ENCODE data around the gene MATN1.
A peak's percentile ranks its signal among the peaks of the same experiment; 100 is the strongest.

MATN1 gene

DNA sequence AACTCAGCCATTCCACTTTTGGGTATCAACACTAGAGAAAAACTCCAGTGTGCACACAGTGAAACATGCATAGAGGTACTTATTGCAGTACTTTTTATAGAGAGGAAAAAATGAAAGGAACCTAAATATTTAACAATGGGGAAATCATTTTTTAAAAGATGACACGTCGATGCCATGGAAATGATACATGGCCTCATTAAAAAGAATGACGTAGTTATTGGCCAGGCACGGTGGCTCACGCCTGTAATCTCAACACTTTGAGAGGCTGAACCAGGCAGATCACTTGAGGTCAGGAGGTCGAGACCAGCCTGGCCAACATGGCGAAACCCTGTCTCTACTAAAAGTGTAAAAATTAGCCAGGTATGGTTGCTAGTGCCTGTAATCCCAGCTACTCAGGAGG lies 42.5 kb downstream of the MATN1 start:
- Histone ChIP-seq H3K27ac (ENCODE audit: low read depth, low read length) (peak overlapping the region; percentile 4), H3K4me1 (ENCODE audit: control insufficient read depth, insufficient read depth, low read length) (peaks cover 4% of the 10 kb centered on the region), H3K4me3 (ENCODE audit: low read length) (no peak overlapping the region), H3K9ac (ENCODE audit: low read length) (no peak overlapping the region), H3K36me3 (ENCODE audit: control insufficient read depth, insufficient read depth, low read length) (no peaks in the 10 kb centered on the region), H3K27me3 (ENCODE audit: control insufficient read depth, insufficient read depth, low read length) (peaks cover 16% of the 10 kb centered on the region)

DNA sequence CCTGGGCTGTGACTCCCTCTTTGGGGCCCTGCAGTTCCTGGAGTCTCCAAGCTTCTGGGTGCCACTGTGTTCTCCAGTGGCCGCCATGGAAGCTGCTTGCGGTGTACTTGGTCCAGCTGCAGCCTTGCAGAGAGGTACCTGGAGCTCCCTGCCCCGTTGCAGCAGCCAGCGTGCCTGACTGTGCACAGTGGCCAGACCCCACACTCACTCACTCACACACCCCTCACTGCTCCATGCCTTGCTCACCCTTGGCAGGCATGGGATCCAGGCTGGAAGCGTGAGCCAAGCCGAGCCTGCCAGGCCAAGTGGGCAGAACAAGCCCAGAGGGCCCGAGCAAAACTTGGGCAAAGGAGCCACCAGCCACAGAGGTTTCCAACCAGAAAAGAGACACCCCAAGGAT lies 43.0 kb downstream of the MATN1 start:
- no peak overlapping the region for H3K27ac ChIP-seq (ENCODE audit: low read depth, low read length)
- H3K27me3 ChIP-seq (ENCODE audit: control insufficient read depth, insufficient read depth, low read length), result peaks cover 16% of the 10 kb centered on the region
- H3K36me3 ChIP-seq (ENCODE audit: control insufficient read depth, insufficient read depth, low read length), result no peaks in the 10 kb centered on the region
- peaks cover 4% of the 10 kb centered on the region for H3K4me1 ChIP-seq (ENCODE audit: control insufficient read depth, insufficient read depth, low read length)
- H3K9ac ChIP-seq (ENCODE audit: low read length), result no peak overlapping the region
- H3K4me3 ChIP-seq (ENCODE audit: low read length), result no peak overlapping the region

DNA sequence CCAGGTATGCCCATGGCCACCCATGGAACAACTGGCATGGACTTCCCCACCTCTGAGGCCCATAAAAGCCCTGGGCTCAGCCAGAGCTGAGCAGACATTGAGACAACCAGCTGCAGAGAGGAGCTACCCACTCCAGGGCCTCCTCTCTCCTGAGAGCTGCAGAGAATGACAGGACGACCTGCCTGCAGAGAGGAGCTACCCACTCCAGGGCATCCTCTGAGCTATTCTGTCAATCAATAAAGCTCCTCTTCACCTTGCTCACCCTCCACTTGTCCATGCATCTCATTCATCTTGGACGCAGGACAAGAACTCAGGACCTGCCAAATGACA lies 43.4 kb downstream of the MATN1 start:
- peaks cover 15% of the 10 kb centered on the region for H3K27me3 ChIP-seq (ENCODE audit: control insufficient read depth, insufficient read depth, low read length)
- no peak overlapping the region for H3K4me3 ChIP-seq (ENCODE audit: low read length)
- H3K9ac ChIP-seq (ENCODE audit: low read length), result no peak overlapping the region
- no peak overlapping the region for H3K27ac ChIP-seq (ENCODE audit: low read depth, low read length)
- H3K36me3 ChIP-seq (ENCODE audit: control insufficient read depth, insufficient read depth, low read length), result no peaks in the 10 kb centered on the region
- peaks cover 4% of the 10 kb centered on the region for H3K4me1 ChIP-seq (ENCODE audit: control insufficient read depth, insufficient read depth, low read length)

DNA sequence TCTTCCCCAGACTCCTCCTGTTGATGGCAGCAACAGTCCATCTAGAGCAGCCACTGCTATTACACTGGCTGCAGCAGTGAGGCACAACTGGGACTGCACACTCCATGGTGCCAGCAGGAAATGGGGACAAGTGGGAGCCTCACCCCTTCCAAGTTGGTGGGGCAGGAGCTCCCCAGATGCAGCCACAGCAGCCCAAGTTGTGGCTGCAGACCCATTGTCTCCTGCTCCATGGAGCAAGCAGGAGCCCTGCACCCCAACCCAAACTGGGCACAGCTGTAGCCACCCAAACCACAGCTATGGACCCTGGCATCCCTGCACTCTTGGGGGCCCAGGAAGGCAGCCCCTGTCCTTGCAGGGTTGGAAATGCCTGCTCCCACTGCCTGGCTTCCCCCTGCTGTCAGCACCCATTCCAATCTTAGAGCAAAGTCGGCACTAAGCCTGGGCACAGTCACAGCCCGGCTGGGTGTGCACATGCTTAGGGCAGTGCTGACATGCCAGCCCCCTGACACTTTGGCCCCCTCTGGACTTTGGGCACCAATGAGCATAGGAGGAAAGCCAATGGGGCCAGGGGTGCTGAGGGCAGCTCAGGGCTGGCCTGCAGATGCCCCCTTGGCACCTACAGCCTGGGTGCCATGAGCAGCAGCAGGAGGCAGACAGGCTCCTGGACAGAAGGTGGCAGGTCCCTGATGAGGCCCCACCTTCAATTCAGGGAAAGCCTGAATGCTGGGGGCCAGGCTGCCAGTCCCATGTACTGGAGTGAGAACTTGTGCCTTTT lies 44.0 kb downstream of the MATN1 start:
- Histone ChIP-seq H3K27me3 (ENCODE audit: control insufficient read depth, insufficient read depth, low read length) (peaks cover 10% of the 10 kb centered on the region), H3K4me3 (ENCODE audit: low read length) (no peak overlapping the region), H3K4me1 (ENCODE audit: control insufficient read depth, insufficient read depth, low read length) (peaks cover 4% of the 10 kb centered on the region)

DNA sequence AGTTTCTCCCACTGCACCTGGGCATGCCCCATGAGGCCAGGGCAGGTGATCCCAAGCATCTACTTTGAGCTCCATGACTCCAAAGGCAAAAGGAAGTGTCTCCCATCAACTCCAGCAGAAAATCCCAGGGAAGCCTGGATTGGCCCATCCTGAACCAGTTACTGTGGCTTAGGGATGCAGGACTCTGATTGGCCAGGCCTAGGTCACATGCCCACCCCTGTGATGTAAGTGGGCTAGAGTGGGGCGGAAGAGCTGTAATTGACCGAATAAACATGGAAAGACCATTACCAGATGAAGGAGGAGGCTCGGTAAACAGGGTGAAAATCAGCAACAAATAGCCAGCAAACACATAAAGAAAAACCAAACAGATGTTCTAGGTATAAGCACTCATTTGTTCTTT lies 45.2 kb downstream of the MATN1 start:
- H3K4me3 ChIP-seq (ENCODE audit: low read length), result no peak overlapping the region
- H3K27me3 ChIP-seq (ENCODE audit: control insufficient read depth, insufficient read depth, low read length), result no peaks in the 10 kb centered on the region
- peaks cover 4% of the 10 kb centered on the region for H3K4me1 ChIP-seq (ENCODE audit: control insufficient read depth, insufficient read depth, low read length)
- H3K36me3 ChIP-seq (ENCODE audit: control insufficient read depth, insufficient read depth, low read length), result no peaks in the 10 kb centered on the region
- no peak overlapping the region for H3K9ac ChIP-seq (ENCODE audit: low read length)
- H3K27ac ChIP-seq (ENCODE audit: low read depth, low read length), result no peak overlapping the region

More for the DNA sequence above, 44.0 kb downstream of the MATN1 start:
- H3K27ac ChIP-seq (ENCODE audit: low read depth, low read length), result no peak overlapping the region
- no peaks in the 10 kb centered on the region for H3K36me3 ChIP-seq (ENCODE audit: control insufficient read depth, insufficient read depth, low read length)
- H3K9ac ChIP-seq (ENCODE audit: low read length), result no peak overlapping the region

DNA sequence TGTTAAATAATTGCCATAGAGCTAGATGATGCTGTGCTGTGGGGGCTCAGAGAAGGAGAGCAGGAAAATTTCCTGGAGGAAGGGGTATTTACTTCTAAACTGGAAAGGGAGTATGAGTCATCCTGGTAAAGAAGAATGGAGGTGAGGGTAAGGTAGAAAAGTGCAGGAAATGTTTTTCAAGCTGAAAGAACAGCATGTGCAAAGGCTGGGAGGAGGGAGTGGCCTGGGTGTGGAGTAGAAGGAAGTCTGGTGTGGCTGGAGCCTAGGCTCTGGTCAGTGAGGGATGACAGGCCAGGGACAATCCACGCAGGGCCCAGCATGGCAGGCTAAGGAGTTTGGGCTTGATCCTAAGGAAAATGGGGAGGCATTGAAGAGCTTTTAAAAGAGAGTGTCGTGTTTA lies 45.9 kb downstream of the MATN1 start:
- no peaks in the 10 kb centered on the region for H3K27me3 ChIP-seq (ENCODE audit: control insufficient read depth, insufficient read depth, low read length)
- no peaks in the 10 kb centered on the region for H3K36me3 ChIP-seq (ENCODE audit: control insufficient read depth, insufficient read depth, low read length)
- H3K9ac ChIP-seq (ENCODE audit: low read length), result no peak overlapping the region
- H3K4me1 ChIP-seq (ENCODE audit: control insufficient read depth, insufficient read depth, low read length), result peaks cover 4% of the 10 kb centered on the region
- H3K4me3 ChIP-seq (ENCODE audit: low read length), result no peak overlapping the region
- no peak overlapping the region for H3K27ac ChIP-seq (ENCODE audit: low read depth, low read length)

DNA sequence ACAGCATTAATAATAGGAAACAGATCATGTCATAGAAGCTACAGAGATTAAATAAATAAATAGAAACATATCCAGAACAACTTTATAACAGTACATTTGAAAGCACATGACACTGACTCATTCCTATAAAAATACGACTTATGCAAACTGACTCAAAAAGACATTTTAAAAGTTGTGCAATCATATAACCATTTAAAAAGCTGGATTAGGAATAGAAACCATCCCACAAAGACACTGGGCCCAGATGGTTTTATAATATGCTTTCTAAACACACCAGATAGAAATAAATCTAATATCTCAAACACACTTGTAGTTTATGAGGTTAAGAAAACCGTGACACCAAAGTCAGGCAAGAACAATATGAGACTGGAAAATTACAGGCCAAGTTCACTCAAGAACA lies 47.6 kb downstream of the MATN1 start:
- no peaks in the 10 kb centered on the region for H3K36me3 ChIP-seq (ENCODE audit: control insufficient read depth, insufficient read depth, low read length)
- H3K4me1 ChIP-seq (ENCODE audit: control insufficient read depth, insufficient read depth, low read length), result peaks cover 4% of the 10 kb centered on the region
- no peak overlapping the region for H3K27ac ChIP-seq (ENCODE audit: low read depth, low read length)
- no peak overlapping the region for H3K9ac ChIP-seq (ENCODE audit: low read length)
- H3K27me3 ChIP-seq (ENCODE audit: control insufficient read depth, insufficient read depth, low read length), result no peaks in the 10 kb centered on the region
- H3K4me3 ChIP-seq (ENCODE audit: low read length), result no peak overlapping the region

DNA sequence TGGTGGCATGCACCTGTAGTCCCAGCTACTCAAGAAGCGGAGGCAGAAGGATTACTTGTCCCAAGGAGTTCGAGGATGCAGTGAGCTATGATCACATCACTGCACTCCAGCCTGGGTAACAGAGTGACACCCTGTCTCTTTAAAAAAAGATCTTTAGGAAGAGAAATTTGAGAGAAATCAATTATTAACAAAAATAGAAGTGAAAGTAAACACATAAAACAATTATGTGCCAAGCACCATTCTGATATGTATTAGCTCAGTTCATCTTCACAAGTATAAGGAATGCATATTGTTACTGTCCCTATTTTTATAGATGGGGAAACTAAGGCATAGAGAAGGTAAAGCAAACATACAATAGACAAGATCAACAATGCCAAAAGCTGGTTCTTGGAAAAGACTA lies 48.1 kb downstream of the MATN1 start:
- Histone ChIP-seq H3K27me3 (ENCODE audit: control insufficient read depth, insufficient read depth, low read length) (no peaks in the 10 kb centered on the region), H3K9ac (ENCODE audit: low read length) (no peak overlapping the region), H3K4me1 (ENCODE audit: control insufficient read depth, insufficient read depth, low read length) (peaks cover 3% of the 10 kb centered on the region), H3K36me3 (ENCODE audit: control insufficient read depth, insufficient read depth, low read length) (no peaks in the 10 kb centered on the region), H3K27ac (ENCODE audit: low read depth, low read length) (no peak overlapping the region), H3K4me3 (ENCODE audit: low read length) (no peak overlapping the region)

DNA sequence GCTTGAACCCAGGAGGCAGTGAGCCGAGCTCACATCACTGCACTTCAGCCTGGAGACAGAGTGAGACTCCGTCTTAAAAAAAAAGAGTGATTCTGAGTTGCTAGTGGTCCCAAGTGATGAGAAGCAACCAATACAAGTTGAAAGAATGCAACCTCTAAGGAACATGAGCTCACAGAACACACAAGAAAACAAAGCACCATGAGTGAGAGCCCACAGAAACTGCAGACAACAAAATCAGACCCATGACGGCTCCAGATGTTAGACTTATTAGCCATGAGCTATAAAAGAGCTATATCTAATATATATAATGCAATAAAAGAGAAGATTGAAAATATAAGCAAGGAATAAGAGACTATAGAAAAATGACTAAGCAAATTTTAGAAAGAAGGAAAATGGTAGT lies 50.0 kb downstream of the MATN1 start:
- no peak overlapping the region for H3K4me3 ChIP-seq (ENCODE audit: low read length)
- H3K9ac ChIP-seq (ENCODE audit: low read length), result no peak overlapping the region
- peaks cover 2% of the 10 kb centered on the region for H3K4me1 ChIP-seq (ENCODE audit: control insufficient read depth, insufficient read depth, low read length)
- H3K27me3 ChIP-seq (ENCODE audit: control insufficient read depth, insufficient read depth, low read length), result no peaks in the 10 kb centered on the region
- H3K36me3 ChIP-seq (ENCODE audit: control insufficient read depth, insufficient read depth, low read length), result no peaks in the 10 kb centered on the region
- no peak overlapping the region for H3K27ac ChIP-seq (ENCODE audit: low read depth, low read length)

DNA sequence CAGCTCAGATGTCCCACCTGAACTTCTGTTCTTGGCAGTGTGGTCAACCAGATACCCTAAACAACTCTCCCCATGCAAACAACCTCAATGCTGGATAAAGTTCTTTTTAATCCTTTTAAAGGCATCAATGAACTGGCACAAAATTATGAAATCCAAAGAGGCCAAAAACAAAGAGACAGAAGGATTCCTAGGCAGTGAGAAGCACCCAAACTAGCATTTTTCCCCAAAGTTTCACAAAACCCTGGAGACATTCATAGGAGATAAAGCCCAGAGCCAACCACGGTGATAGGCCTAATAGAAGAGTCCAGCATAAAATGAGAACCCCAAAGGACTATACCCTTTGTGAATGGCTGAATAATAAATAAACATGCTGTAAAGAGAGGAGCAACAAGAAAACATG lies 50.7 kb downstream of the MATN1 start:
- Histone ChIP-seq H3K36me3 (ENCODE audit: control insufficient read depth, insufficient read depth, low read length) (no peaks in the 10 kb centered on the region), H3K27ac (ENCODE audit: low read depth, low read length) (no peak overlapping the region), H3K9ac (ENCODE audit: low read length) (no peak overlapping the region), H3K4me3 (ENCODE audit: low read length) (no peak overlapping the region), H3K4me1 (ENCODE audit: control insufficient read depth, insufficient read depth, low read length) (peaks cover 2% of the 10 kb centered on the region), H3K27me3 (ENCODE audit: control insufficient read depth, insufficient read depth, low read length) (no peaks in the 10 kb centered on the region)

DNA sequence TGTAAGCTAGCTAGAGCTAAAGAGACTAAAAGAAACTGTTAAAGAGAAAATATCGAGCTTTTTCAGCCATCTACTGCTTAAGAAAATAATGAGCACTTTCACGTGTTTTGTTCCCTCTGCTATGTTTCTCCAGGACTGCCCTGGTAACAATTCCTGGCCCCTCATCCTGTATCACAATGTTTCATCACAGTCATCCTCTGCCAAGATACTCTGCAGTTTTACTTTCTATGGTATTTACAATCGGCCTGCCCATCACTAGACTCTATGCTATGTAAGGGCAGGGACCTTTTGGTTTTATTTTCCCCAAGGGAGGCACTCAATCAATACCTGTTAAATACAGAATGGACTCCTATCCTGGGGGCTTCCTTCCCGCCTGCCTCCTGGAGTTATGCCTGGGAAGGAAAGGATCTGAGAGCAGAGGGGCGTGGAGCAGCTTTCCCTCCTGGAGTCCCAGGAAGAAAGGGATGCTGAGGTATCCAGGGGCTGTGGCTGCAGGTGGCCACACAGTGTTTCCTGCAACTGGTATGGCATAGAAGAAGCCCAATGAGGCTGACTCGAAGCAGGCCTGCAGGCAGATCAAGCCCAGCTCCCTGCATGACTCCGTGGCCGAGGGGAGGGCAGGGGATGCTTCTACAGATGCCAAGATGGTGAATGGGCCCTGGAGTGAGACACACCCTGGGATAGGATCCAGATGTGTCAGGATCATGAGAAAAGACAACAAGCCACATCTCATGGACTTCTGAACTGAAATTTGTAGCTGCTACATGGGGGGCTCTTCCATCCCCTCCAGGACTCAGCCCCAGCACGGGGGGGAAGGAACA lies 52.9 kb downstream of the MATN1 start:
- no peak overlapping the region for H3K4me3 ChIP-seq (ENCODE audit: low read length)
- H3K27me3 ChIP-seq (ENCODE audit: control insufficient read depth, insufficient read depth, low read length), result no peaks in the 10 kb centered on the region
- no peak overlapping the region for H3K9ac ChIP-seq (ENCODE audit: low read length)
- no peak overlapping the region for H3K27ac ChIP-seq (ENCODE audit: low read depth, low read length)
- peaks cover 2% of the 10 kb centered on the region for H3K4me1 ChIP-seq (ENCODE audit: control insufficient read depth, insufficient read depth, low read length)
- H3K36me3 ChIP-seq (ENCODE audit: control insufficient read depth, insufficient read depth, low read length), result no peaks in the 10 kb centered on the region

DNA sequence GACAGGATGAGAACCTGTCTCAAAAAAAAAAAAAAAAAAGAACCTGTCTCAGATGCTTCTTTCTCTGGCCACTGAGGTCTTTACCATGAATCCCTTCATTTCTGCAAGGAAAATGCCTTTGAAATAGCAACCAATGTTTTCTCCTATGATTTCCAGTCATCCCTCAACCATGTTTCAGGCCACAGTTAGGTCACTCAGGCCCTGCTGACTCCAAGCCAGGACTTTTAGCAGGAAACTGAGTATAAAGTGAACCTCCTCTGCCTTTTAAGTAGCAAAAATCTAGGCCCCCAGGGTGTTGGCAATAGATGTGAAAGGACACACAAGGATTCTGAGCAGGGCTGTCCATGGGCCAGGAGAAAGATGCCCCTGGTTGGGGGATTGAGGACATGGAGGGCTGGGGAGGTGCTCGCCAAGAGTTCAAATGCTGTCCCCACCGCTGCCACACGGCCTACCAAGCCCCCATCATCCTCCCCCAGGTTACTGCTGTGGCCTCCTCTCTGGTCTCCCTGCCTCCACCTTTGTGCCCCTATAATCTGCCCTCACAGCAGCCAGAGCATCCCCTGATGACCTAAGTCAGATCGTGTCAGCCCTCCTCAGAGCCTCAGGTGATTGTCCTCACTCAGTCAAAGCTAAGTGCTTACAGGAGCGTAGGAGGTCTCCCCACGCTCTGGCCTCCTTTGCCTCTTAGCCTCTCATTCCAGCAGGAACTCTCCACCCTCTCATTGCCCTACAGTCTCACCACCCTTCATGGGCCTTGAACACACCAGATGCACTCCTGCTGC lies 54.6 kb downstream of the MATN1 start:
- H3K4me3 ChIP-seq (ENCODE audit: low read length), result no peak overlapping the region
- no peak overlapping the region for H3K9ac ChIP-seq (ENCODE audit: low read length)
- H3K36me3 ChIP-seq (ENCODE audit: control insufficient read depth, insufficient read depth, low read length), result no peaks in the 10 kb centered on the region
- no peak overlapping the region for H3K27ac ChIP-seq (ENCODE audit: low read depth, low read length)
- H3K4me1 ChIP-seq (ENCODE audit: control insufficient read depth, insufficient read depth, low read length), result peaks cover 2% of the 10 kb centered on the region
- no peaks in the 10 kb centered on the region for H3K27me3 ChIP-seq (ENCODE audit: control insufficient read depth, insufficient read depth, low read length)

Data from rectal smooth muscle tissue (tissue), 1 donor.